Subcutaneous adipose tissue (tissue), 4 donors: ENCODE results near the gene TUBGCP6. TPM values are rescaled to one million over a fixed set of nuclear protein-coding genes. Genes with fewer than 3 reads are reported as not detected.

ENCODE experiments used
- total RNA-seq, 4 donors: library from RNA; depleted of rRNA; stranded (reverse); fragments of >200 nt; gene quantifications; one replicate each; pipeline ENCODE4 v1.1.0, GENCODE V29; 2016
- TF ChIP-seq, protein P1 (sequence below): fragments of 450-650 bp; IDR thresholded peaks from one replicate; pipeline ENCODE4 v1.5.1; 2016; ENCODE audit warnings: low read depth, mild to moderate bottlenecking, control low read depth, antibody characterized with exemption, moderate library complexity

The TUBGCP6 gene
- total RNA-seq, 4 donors from 2014 or later: 21.1 to 60.3 (median 25.6) TPM

DNA sequence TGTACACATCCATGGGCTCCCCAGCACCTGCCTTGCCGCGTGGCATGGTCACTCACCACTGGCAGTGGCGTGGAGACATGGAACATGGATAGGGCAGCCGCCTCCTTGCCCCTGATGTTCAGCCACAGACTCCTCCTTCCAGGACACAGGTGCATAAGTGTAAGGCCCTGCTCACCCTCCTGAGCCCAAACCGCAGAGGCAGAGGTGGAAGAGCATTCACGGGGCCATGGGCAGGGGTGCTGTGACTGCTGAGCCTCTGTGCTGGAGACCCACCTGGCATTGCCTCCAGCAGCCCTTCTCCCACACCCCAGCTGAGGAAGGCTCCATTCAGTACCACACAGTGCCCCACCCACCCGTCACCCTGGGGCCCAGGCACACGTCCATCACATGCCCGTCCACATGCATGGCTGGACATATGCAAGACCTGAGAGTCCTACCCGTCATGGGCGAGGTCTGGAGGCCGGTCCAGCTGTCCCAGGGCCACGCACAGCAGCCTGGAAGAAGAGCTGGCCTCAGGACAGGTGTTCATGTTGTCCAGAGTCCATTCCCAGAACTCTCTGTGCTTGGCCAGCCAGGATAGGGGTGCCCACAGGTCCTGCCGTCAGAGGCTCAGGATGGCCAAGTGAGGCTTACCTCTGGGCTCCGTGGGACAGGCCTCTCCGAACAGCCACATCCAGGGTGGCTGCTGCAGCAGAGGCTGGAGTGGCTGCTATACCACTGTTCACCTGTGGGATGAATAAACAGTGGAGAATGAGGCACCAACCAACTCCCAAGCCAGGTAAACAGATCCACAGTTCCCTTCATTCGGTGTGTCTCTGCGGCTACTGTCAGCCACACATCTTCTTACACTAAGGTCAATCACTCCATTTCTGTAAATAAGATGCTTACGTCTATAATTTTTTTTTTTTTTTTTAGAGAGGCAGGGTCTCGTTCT, 1.7 kb upstream of the TUBGCP6 start:
- TF ChIP-seq, protein P1, sequence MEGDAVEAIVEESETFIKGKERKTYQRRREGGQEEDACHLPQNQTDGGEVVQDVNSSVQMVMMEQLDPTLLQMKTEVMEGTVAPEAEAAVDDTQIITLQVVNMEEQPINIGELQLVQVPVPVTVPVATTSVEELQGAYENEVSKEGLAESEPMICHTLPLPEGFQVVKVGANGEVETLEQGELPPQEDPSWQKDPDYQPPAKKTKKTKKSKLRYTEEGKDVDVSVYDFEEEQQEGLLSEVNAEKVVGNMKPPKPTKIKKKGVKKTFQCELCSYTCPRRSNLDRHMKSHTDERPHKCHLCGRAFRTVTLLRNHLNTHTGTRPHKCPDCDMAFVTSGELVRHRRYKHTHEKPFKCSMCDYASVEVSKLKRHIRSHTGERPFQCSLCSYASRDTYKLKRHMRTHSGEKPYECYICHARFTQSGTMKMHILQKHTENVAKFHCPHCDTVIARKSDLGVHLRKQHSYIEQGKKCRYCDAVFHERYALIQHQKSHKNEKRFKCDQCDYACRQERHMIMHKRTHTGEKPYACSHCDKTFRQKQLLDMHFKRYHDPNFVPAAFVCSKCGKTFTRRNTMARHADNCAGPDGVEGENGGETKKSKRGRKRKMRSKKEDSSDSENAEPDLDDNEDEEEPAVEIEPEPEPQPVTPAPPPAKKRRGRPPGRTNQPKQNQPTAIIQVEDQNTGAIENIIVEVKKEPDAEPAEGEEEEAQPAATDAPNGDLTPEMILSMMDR: no peak

DNA sequence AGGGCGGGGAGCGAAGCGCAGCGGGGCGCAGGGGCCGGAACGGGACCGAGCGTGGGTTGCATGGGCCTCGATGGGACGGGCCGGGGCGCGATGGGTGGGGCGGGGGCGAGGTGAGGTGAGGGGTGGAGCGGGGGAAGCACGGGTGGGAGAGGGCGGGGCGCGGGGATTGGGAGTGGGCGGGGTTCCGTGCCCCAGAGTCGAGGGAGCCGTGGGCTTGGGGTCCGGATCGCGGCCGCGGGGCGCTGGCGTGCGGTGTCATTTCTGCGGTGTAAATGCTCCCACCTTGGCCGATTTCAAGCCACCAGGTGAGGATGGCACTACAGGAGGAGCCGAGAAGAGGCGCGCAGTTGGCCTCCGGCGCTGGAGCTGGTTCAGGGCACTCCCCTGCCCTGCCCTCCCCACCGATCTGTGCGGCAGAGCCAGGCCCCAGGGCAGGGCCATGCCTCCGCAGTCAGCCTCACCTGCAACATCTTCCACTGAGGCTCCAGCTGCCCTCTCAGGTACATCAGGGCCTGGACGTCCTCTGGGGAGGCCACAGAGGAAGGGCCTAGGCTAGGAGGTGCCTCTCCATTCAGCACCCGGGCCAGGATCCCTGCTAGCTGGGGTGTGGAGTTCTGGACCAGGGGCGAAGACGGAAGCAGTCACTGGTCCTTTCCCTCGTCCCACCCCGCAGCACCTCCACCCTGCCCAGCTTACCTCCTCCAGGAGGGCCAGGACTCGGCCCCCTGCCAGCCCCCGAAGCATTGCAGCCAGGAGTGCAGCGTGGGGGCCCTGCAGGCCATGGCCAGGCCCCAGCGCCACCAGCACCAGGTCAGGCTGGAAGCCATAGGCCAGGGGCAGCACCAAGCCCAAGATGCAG, 620 bp upstream of the TUBGCP6 start:
- TF ChIP-seq, protein P1: no peak

DNA sequence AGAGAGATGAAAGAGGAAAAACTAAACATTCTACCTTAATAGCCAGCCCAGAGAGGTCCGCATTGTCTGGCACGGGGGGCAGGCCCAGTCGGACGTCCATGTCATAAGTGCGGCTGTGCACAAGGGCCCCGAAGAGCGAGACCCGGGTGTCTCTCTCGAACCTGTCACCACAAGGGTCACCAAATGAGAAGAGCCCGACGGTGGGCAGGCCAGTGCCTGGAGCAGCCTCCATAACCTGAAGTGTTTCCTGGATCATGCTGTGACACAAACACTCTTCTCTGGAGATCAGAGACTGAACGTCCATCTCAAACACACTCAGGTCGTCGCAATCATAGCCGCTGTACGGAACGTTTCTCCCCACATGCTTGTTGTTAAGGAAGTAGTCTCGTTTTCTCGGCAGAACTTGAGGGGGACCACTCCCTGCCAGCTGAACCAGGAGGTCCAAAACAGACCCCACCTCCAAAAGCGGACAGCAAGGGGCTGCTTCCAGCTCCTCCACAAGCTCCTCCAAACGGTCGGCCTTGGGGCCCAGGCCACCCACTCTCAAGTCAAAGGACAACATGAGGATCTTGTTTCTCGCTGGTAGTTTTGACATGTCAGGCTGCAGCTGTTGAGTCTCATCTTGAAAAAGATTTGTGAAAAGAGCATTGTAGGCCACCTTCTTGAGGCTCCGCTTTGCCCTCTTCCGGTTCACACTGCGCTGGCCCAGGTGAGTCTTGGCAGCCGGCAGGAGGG, 971 bp downstream of the TUBGCP6 start:
- TF ChIP-seq, protein P1: no peak

DNA sequence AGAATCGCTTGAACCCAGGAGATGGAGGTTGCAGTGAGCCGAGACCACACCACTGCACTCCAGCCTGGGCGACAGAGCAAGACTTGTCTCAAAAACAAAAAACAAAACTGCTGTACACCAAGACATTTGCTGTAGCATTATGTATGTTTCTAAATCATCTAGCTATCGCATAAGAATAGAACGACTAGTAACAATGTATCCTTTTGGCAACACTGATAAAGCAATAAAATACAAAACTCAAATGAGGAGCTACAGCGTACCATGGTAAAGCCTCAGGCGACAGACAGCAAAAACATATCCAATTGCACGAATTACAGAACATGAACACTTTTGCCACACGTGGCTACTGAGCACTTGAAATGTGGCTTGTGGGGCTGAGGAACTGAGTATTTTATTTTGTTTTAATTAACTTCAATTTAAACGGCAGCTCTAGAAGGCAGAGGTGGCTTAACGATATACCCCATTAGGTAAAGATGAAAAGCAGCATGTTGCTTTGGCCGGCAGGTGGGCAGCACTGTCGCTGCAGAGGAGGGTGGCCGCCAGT, 2.3 kb downstream of the TUBGCP6 start:
- TF ChIP-seq, protein P1: no peak

DNA sequence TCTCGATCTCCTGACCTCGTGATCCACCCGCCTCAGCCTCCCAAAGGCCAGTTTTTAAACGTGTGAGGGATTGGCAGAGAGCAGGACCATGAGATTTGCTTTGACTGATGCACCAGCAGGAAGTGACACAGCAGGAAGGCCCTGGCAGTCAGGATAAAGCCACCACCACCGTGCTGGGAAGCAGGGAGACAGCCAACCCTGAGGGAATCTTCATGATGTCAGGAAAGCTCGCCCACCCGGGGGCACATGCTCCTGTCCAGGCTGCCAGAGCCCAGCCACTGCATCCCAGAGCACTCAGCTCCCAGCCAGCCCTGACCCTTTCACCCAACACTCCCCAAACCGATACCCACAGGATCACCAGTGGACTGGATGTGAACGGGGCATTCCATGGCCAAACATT, 6.1 kb downstream of the TUBGCP6 start:
- TF ChIP-seq, protein P1: no peak

DNA sequence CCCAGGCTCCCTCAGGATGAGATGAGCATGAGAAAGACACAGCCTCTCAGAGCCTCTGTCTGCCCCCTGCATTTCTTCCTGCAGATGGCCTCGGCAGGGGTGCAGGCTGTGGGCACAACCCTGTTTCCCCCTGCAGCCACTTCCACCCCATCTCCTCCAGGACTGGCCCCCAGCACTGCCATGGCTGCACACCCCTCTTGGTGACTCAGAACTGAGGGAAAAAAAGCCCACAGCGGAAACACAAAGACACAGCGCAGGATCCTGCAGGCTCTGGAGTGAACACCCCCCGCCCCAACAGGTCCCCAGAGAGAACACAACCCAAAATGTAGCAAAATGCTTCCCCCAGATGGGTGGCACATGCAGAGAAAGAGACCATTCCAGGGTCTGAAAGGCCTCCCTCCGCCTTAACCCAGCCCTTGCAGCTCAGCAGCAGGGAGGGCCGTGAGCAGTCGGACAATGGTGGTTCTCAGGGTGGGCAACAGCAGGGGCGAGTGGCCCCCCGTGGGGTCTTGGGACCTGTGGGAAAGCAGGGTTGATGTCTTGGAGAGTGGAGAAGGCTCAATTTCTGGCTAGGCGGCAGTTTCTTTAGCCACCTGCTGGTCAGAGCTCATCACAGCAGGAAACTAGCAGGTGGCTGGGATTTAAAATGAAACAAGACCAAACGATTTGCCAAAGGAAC, 8.0 kb downstream of the TUBGCP6 start:
- TF ChIP-seq, protein P1: no peak
